Inflammatory macrophage (primary cell): ENCODE data around the gene SDC3.

Experiments used
- DNase-seq, 2 donors: peaks; one replicate each; pipeline ENCODE4 v3.0.0-alpha.2; 2020 to 2022

The SDC3 gene

GRCh38 chr1:30904962-30905335 is 3.6 kb downstream of the SDC3 start:
- DNase-seq: no peak

- no peak for DNase-seq
Observed at GRCh38 chr1:30904191-30904961, 4.2 kb downstream of the SDC3 start.

GRCh38 chr1:30903343-30904034 is 5.1 kb downstream of the SDC3 start:
- DNase-seq: peak in 1 of 2 donors; percentile 41

- no peak for DNase-seq
Observed at GRCh38 chr1:30902593-30903290, 5.8 kb downstream of the SDC3 start.

GRCh38 chr1:30901798-30902581 is 6.6 kb downstream of the SDC3 start:
- DNase-seq: no peak

GRCh38 chr1:30900931-30901560 is 7.5 kb downstream of the SDC3 start:
- DNase-seq: no peak

GRCh38 chr1:30900486-30900885 is 8.1 kb downstream of the SDC3 start:
- no peak for DNase-seq

- no peak for DNase-seq
Observed at GRCh38 chr1:30899577-30900389, 8.8 kb downstream of the SDC3 start.

GRCh38 chr1:30898031-30898815 is 10.3 kb downstream of the SDC3 start:
- DNase-seq: peak in 1 of 2 donors; percentile 30

- no peak for DNase-seq
Observed at GRCh38 chr1:30896905-30897304, 11.7 kb downstream of the SDC3 start.

- DNase-seq: peak in 1 of 2 donors; percentile 41
Observed at GRCh38 chr1:30895944-30896660, 12.5 kb downstream of the SDC3 start.

GRCh38 chr1:30895382-30895943 is 13.1 kb downstream of the SDC3 start:
- DNase-seq: no peak

GRCh38 chr1:30894508-30894973 is 14.0 kb downstream of the SDC3 start:
- DNase-seq: no peak

GRCh38 chr1:30893776-30894507 is 14.6 kb downstream of the SDC3 start:
- no peak for DNase-seq

GRCh38 chr1:30892671-30893073 is 15.9 kb downstream of the SDC3 start:
- no peak for DNase-seq

- DNase-seq: no peak
Observed at GRCh38 chr1:30891227-30891552, 17.4 kb downstream of the SDC3 start.

GRCh38 chr1:30890502-30891226 is 17.9 kb downstream of the SDC3 start:
- no peak for DNase-seq

GRCh38 chr1:30889511-30889910 is 19.0 kb downstream of the SDC3 start:
- no peak for DNase-seq
